Esophagus squamous epithelium (tissue), 5 donors: ENCODE measurements around the gene RAB4B. TPM values are rescaled to one million over a fixed set of nuclear protein-coding genes. Genes with fewer than 3 reads are reported as not detected.
"Not testable (repeated sequence)": the region's sequence is repeated elsewhere in the genome, so short reads cannot be mapped to it uniquely, and the experiment has no call there.

Source experiments
- DNase-seq: peaks from one replicate; lab custom pipeline; 2025; lab: John Stamatoyannopoulos, UW
- H3K27ac ChIP-seq, 4 donors: fragments of 200-600 bp; sonication (generic); one replicate each; pipeline ENCODE4 v1.5.1; 2016 to 2019; ENCODE audit warnings: mild to moderate bottlenecking in 1 of 4
- H3K27me3 ChIP-seq, 4 donors: fragments of 200-600 bp; sonication (generic); 1 replicate in 3 of 4; 2 replicates in 1 of 4; pipeline versions ENCODE4 v1.5.1 to v1.6.0; 2017 to 2021; ENCODE audit warnings: antibody characterized with exemption in 1 of 4
- H3K36me3 ChIP-seq, 3 donors: fragments of 200-600 bp; sonication (generic); one replicate each; pipeline ENCODE4 v1.5.1; 2016 to 2019
- H3K4me1 ChIP-seq, 3 donors: fragments of 200-600 bp; sonication (generic); one replicate each; pipeline ENCODE4 v1.5.1; 2017 to 2019
- H3K4me3 ChIP-seq, 4 donors: fragments of 200-600 bp; sonication (generic); 1 replicate in 3 of 4; 2 replicates in 1 of 4; pipeline ENCODE4 v1.5.1; 2016 to 2019; ENCODE audit warnings: mild to moderate bottlenecking in 2 of 4, moderate library complexity in 1 of 4
- H3K9me3 ChIP-seq, 3 donors: fragments of 200-600 bp; sonication (generic); one replicate each; pipeline ENCODE4 v1.5.1; 2016 to 2019
- CTCF ChIP-seq, 6 experiments: fragments of 450-650 bp in 4 of 6; fragments of 200-600 bp in 2 of 6; sonication (generic) in 2 of 6; IDR thresholded peaks; one replicate each; pipeline ENCODE4 v1.5.1; 2016 to 2019; ENCODE audit warnings: antibody characterized with exemption in 6 of 6, mild to moderate bottlenecking in 4 of 6, moderate library complexity in 4 of 6
- POLR2A ChIP-seq, 4 donors: fragments of 450-650 bp; IDR thresholded peaks; one replicate each; pipeline ENCODE4 v1.6.1; 2017; ENCODE audit warnings: antibody characterized with exemption in 4 of 4, mild to moderate bottlenecking in 4 of 4, moderate library complexity in 3 of 4
- WGBS, 2 donors: methylation state at CpG; one replicate each; pipeline ENCODE4 v1.1.5; 2018; 5-methylcytosine and 5-hydroxymethylcytosine counted together
- intact Hi-C: fragments of 100-400 bp; cut with DNase I; formaldehyde crosslinking; loops from one replicate; pipeline ENCODE4 v1.15.0; 2022
- total RNA-seq, 4 donors: library from RNA; depleted of rRNA; stranded (reverse); fragments of >200 nt; gene quantifications; one replicate each; pipeline ENCODE4 v1.1.0, GENCODE V29; 2016
- donor health status: DM: yes; HTN: yes; CAD: no.

Gene RAB4B
- total RNA-seq, 4 donors from 2014 or later: 15.2 to 37.0 (median 20.5) TPM

GRCh38 chr19:40780582-40780981 lies 2.5 kb downstream of the RAB4B start:
- TF ChIP-seq CTCF (IDR thresholded peaks at IDR 0.05) (no peak), POLR2A (IDR thresholded peaks at IDR 0.05) (no peak)
- no peak overlapping the region for H3K4me3 ChIP-seq
- peaks cover 12 to 26% (median 16%) of the 10 kb centered on the region in 3 donors for H3K4me1 ChIP-seq
- H3K9me3 ChIP-seq: no peaks in the 10 kb centered on the region
- 92 to 94% methylated on average over 5 of the region's 5 CpGs for WGBS, 2 donors
- intact Hi-C loops: no loop called here
- H3K27me3 ChIP-seq: no peaks in the 10 kb centered on the region
- DNase-seq: no peak
- no peak overlapping the region for H3K27ac ChIP-seq
- H3K36me3 ChIP-seq: peaks cover 0 to 41% (median 0%) of the 10 kb centered on the region in 3 donors

DNA sequence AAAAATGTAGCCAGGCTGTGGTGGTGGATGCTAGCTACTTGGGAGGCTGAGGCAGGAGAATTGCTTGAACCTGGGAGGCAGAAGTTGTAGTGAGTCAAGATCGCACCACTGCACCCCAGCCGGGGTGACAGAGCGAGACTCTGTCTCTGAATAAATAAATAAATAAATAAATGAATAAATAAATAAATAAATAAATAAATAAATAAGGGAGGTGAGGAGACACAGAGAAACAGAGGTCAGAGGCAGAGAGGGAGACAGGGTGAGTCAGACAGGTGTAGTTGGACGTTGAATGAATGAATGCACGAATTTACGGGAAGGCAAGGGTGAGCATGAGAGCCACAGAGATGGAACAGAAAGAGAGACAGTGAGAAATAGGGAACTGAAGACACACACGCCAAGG lies 3.1 kb downstream of the RAB4B start:
- no peak for DNase-seq
- TF ChIP-seq POLR2A (IDR thresholded peaks at IDR 0.05) (no peak), CTCF (IDR thresholded peaks at IDR 0.05) (no peak)
- intact Hi-C loops: no loop called here
- 95 to 97% methylated on average over 7 of the region's 7 CpGs for WGBS, 2 donors
- Histone ChIP-seq H3K4me1 (peaks cover 12 to 26% (median 16%) of the 10 kb centered on the region in 3 donors), H3K9me3 (no peaks in the 10 kb centered on the region), H3K4me3 (no peak overlapping the region), H3K36me3 (peaks cover 0 to 44% (median 0%) of the 10 kb centered on the region in 3 donors), H3K27me3 (no peaks in the 10 kb centered on the region), H3K27ac (no peak overlapping the region)

- intact Hi-C loops: no loop called here
- H3K4me1 ChIP-seq: peaks cover 6 to 12% (median 9%) of the 10 kb centered on the region in 3 donors
- H3K36me3 ChIP-seq: peaks cover 0 to 65% (median 0%) of the 10 kb centered on the region in 3 donors
- DNase-seq: no peak
- no peak for TF ChIP-seq CTCF (IDR thresholded peaks at IDR 0.05)
- TF ChIP-seq POLR2A (IDR thresholded peaks at IDR 0.05): no peak
- no peaks in the 10 kb centered on the region for H3K9me3 ChIP-seq
- no peak overlapping the region for H3K27ac ChIP-seq
- H3K4me3 ChIP-seq: no peak overlapping the region
- WGBS, 2 donors: 93% methylated on average over 3 to 8 of the region's 14 CpGs
- no peaks in the 10 kb centered on the region for H3K27me3 ChIP-seq
Measured at GRCh38 chr19:40783711-40784110, 5.7 kb downstream of the RAB4B start.

- H3K4me3 ChIP-seq, DNase-seq, intact Hi-C loops, H3K4me1 ChIP-seq, H3K9me3 ChIP-seq, H3K27ac ChIP-seq, H3K27me3 ChIP-seq: not testable (repeated sequence)
- peaks cover 0 to 70% (median 0%) of the 10 kb centered on the region in 3 donors for H3K36me3 ChIP-seq
- 90 to 100% methylated on average over 1 of the region's 2 CpGs for WGBS, 2 donors
Measured at GRCh38 chr19:40784146-40784545, 6.1 kb downstream of the RAB4B start.

DNA sequence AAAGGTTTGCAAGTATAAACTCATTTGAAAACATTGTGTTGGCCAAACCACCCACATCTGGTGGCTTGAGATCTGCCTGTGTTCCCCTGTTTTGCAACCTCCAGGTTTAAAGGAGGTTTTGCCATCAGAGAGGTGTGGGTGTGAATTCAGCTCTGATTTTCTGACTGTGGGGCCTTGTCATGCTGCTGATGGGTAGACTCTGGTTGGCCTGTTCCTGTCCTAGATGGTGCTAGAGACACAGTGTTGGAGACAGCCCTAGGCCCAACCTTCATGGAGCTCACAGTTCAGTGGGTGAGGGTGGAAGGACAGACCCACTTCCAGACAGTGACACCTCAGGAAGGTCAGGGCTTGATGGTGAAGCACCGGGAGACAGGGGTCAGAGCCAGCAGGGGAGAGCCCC lies 7.5 kb downstream of the RAB4B start:
- Histone ChIP-seq H3K36me3 (peaks cover 0 to 75% (median 0%) of the 10 kb centered on the region in 3 donors), H3K27ac (no peak overlapping the region), H3K27me3 (no peaks in the 10 kb centered on the region), H3K9me3 (no peaks in the 10 kb centered on the region), H3K4me3 (no peak overlapping the region), H3K4me1 (no peaks in the 10 kb centered on the region)
- 83% methylated on average over 1 of the region's 1 CpG; no CpG with 5 or more reads in 1 of the 2 donors for WGBS, 2 donors
- intact Hi-C loops: no loop called here
- no peak for DNase-seq
- no peak for TF ChIP-seq CTCF (IDR thresholded peaks at IDR 0.05)
- TF ChIP-seq POLR2A (IDR thresholded peaks at IDR 0.05): no peak
